Large intestine (tissue), 3 donors: ENCODE measurements around the gene EPAS1. TPM values are rescaled to one million over a fixed set of nuclear protein-coding genes. Genes with fewer than 3 reads are reported as not detected.

Source experiments
- DNase-seq, 2 donors: peaks; one replicate each; pipeline versions ENCODE4 v3.0.0 to v3.0.0-alpha.2; 2013
- H3K27ac ChIP-seq: one replicate; pipeline ENCODE4 v1.5.1; 2013; ENCODE audit warnings: low read length
- H3K27me3 ChIP-seq: 2 replicates; pipeline ENCODE4 v1.6.1; 2013; ENCODE audit warnings: low read length; ENCODE audit not compliant: control insufficient read depth, insufficient read depth
- H3K36me3 ChIP-seq: 2 replicates; pipeline ENCODE4 v1.6.1; 2013; ENCODE audit warnings: low read length; ENCODE audit not compliant: control insufficient read depth, insufficient read depth
- H3K4me1 ChIP-seq: one replicate; pipeline ENCODE4 v1.6.1; 2013; ENCODE audit warnings: low read length; ENCODE audit not compliant: control insufficient read depth, insufficient read depth
- H3K4me3 ChIP-seq: one replicate; pipeline ENCODE4 v1.5.1; 2013; ENCODE audit warnings: low read length
- H3K9me3 ChIP-seq: one replicate; pipeline ENCODE4 v1.6.1; 2013; ENCODE audit warnings: mild to moderate bottlenecking, low read depth, low read length, moderate library complexity; ENCODE audit not compliant: control insufficient read depth
- WGBS: methylation state at CpG from one replicate; pipeline ENCODE4 v1.1.5; 2013; ENCODE audit warnings: low lambda C conversion rate; ENCODE audit not compliant: insufficient coverage; 5-methylcytosine and 5-hydroxymethylcytosine counted together
- polyA plus RNA-seq: library from polyadenylated mRNA; unstranded; fragments of 120-200 nt; gene quantifications from one replicate; pipeline ENCODE4 v1.2.1, GENCODE V29; 2013

Gene EPAS1
- polyA plus RNA-seq, 1 donor = 30.7 TPM

DNA sequence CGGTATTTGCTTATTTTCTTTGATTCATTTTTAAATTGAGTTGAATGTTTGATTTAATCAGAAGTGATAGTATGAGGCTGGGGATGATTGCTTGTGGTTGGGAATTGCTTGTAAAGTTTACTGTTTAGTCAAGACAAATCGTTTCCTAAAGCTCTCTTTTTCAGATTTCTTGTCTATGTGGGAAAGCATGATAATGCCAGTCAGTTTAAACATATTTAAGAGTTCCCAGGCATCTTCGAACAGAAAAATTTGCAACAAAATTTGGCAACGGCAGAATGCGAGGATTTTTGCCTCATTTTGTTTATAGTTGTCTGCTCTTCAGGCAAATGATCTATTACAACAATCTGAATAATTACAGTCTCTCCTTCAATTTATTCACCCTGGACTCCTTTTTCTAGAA is 22.5 kb downstream of the EPAS1 start:
- WGBS = 60% methylated on average over 2 of the region's 5 CpGs
- DNase-seq = no peak
- Histone ChIP-seq H3K4me3 (no peak overlapping the region), H3K27me3 (no peaks in the 10 kb centered on the region), H3K36me3 (no peaks in the 10 kb centered on the region), H3K4me1 (peaks cover 17% of the 10 kb centered on the region), H3K27ac (no peak overlapping the region), H3K9me3 (no peaks in the 10 kb centered on the region)

DNA sequence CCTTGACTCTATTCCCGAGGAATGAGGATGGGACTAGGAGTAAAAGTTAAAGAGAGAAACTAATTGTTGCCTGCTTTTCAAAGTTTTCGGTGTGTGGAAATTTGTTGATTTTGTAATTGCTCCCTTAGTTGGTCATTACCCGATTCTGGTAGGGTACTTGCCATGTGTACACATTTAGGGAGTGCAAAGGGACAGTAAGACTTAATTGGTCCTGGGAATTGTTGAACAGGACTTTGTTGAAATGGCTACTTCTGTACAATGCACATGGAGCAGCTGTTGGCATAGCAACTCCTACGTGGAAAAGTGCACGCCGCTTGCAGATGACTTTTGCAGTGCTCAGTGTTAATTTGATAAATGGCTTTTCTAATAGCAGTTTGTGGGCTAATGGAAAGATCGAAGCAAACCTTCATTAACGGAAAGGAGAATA is 22.9 kb downstream of the EPAS1 start:
- DNase-seq = no peak
- no peaks in the 10 kb centered on the region for H3K9me3 ChIP-seq
- no peaks in the 10 kb centered on the region for H3K36me3 ChIP-seq
- H3K4me3 ChIP-seq = no peak overlapping the region
- 67% methylated on average over 1 of the region's 8 CpGs for WGBS
- H3K27ac ChIP-seq = no peak overlapping the region
- H3K27me3 ChIP-seq = no peaks in the 10 kb centered on the region
- peaks cover 13% of the 10 kb centered on the region for H3K4me1 ChIP-seq

DNA sequence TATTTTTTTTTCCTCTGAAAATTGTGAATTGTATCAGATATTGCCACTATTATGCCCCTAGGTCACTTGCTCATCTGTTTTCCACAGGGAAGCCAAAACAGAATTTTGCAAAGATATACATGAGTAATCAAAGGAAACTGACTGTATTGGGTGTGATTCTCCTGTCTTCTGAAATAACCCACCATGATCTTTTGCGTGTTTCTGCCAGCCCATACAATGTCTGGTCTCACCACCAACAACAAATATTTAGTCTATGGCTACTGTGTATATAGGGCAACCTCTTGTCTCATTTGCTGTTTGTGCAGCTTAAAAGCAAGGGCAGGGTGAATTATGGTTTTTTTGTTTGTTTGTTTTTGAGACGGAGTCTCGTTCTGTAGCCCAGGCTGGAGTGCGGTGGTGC is 26.5 kb downstream of the EPAS1 start:
- 72% methylated on average over 3 of the region's 4 CpGs for WGBS
- Histone ChIP-seq H3K4me3 (no peak overlapping the region), H3K36me3 (no peaks in the 10 kb centered on the region), H3K4me1 (peaks cover 9% of the 10 kb centered on the region), H3K27ac (no peak overlapping the region), H3K27me3 (no peaks in the 10 kb centered on the region), H3K9me3 (no peaks in the 10 kb centered on the region)
- no peak for DNase-seq

GRCh38 chr2:46325182-46325928 is 28.1 kb downstream of the EPAS1 start:
- Histone ChIP-seq H3K27ac (no peak overlapping the region), H3K36me3 (no peaks in the 10 kb centered on the region), H3K4me1 (peaks cover 9% of the 10 kb centered on the region), H3K9me3 (no peaks in the 10 kb centered on the region), H3K27me3 (no peaks in the 10 kb centered on the region), H3K4me3 (no peak overlapping the region)
- no CpG with 5 or more reads among the region's 6 CpGs for WGBS
- no peak for DNase-seq

DNA sequence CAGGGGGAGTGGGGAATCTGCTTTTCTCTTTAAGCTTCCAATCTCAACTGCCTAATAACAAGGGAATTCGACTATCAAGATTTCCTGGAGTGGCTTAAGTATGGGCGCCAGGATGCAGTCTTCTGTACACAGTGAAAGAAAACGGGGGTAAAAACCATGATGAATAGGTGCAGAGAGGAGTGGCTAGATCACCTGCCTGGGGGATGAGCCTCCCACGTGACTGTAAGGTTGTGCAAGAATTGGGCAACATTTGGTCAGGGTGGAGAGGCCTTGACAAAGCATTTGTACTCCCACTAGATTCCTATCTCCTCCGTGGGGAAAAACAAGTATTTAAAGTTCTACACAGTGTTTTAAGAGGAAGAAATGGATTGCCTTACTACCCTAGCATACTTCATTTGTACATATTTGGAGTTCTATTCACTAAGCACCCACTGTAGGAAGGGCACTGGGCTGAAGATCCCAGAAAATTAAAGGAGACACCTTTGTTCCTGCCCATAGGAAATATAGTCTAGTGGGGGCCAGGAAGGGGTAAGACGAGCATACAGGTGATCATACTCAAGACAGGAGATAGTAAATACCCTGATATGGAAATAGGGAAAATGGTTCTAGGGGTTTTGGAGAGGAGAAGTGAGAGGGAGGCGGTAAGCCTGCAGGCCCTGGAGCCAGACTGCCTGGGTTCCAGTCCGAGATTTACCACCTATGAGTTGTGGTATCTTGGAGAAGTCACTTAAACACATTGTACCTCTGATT is 29.2 kb downstream of the EPAS1 start:
- peak; percentile 71 to 75 for DNase-seq
- no peaks in the 10 kb centered on the region for H3K36me3 ChIP-seq
- peaks cover 18% of the 10 kb centered on the region for H3K4me1 ChIP-seq
- no peak overlapping the region for H3K27ac ChIP-seq
- no peak overlapping the region for H3K4me3 ChIP-seq
- WGBS = no CpG with 5 or more reads among the region's 8 CpGs
- no peaks in the 10 kb centered on the region for H3K9me3 ChIP-seq
- H3K27me3 ChIP-seq = no peaks in the 10 kb centered on the region

- no peaks in the 10 kb centered on the region for H3K27me3 ChIP-seq
- DNase-seq = no peak
- H3K4me1 ChIP-seq = peaks cover 31% of the 10 kb centered on the region
- H3K27ac ChIP-seq = no peak overlapping the region
- H3K36me3 ChIP-seq = no peaks in the 10 kb centered on the region
- H3K9me3 ChIP-seq = no peaks in the 10 kb centered on the region
- WGBS = no CpG with 5 or more reads among the region's 4 CpGs
- no peak overlapping the region for H3K4me3 ChIP-seq
These were observed 30.4 kb downstream of the EPAS1 start for GRCh38 chr2:46327627-46328026.

DNA sequence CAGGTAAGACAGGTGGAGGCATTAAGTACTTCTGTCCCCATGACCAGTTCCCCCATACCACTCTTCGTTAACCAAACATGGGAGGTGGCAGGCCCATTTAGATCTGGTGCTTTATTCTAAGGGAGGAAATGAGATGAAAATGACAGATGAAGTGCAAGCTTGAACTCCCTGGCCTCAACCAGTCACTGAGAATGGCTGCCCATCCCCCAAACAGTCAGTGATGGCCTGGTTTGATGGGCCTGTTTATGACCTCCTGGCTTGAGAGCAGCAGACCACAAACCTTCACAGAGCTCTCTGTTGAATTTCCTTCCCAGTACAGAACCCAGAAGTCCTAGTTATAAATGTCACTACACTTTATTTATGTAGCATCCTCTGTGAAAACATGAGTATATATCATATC is 31.1 kb downstream of the EPAS1 start:
- WGBS = no CpG with 5 or more reads among the region's 1 CpG
- H3K4me1 ChIP-seq = peaks cover 31% of the 10 kb centered on the region
- H3K36me3 ChIP-seq = no peaks in the 10 kb centered on the region
- no peak overlapping the region for H3K27ac ChIP-seq
- DNase-seq = no peak
- no peak overlapping the region for H3K4me3 ChIP-seq
- no peaks in the 10 kb centered on the region for H3K9me3 ChIP-seq
- no peaks in the 10 kb centered on the region for H3K27me3 ChIP-seq

DNA sequence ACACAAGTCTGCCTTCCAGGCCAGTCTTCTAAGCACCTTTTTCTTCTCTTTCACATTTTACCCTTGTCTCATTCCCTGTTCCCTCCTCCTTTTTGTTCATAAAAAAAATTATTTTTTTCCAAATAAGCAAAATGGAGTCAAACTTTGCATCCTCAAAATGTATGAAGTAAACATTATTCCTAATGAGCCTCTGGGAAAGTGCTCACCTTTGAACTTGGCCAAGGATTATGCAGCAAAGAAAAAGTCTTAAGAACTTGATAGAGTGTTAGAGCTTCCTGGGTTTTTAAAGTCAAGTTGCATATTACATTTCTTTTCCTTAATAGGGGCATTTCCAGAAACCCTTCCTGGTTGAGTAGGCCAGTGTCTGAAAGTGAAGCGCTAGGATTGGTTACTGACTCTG is 31.6 kb downstream of the EPAS1 start:
- no CpG with 5 or more reads among the region's 1 CpG for WGBS
- Histone ChIP-seq H3K27ac (no peak overlapping the region), H3K36me3 (no peaks in the 10 kb centered on the region), H3K4me3 (no peak overlapping the region), H3K4me1 (peaks cover 31% of the 10 kb centered on the region), H3K27me3 (no peaks in the 10 kb centered on the region), H3K9me3 (no peaks in the 10 kb centered on the region)
- DNase-seq = no peak

DNA sequence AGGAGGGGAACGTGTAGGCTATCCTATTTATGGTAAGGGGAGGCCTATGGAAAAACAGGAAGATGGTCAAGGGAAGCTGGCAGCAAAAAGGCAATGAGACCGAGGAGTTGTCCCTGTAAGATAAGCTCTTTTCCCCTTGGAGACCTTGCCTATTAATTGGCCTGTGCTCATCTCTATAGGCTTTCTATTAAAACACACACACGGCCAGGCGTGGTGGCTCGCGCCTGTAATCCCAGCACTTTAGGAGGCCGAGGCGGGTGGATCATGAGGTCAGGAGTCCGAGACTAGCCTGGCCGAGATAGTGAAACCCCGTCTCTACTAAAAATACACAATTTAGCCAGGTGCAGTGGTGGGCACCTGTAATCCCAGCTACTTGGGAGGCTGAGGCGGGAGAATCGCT is 32.1 kb downstream of the EPAS1 start:
- H3K27ac ChIP-seq = no peak overlapping the region
- 100% methylated on average over 1 of the region's 13 CpGs for WGBS
- H3K9me3 ChIP-seq = no peaks in the 10 kb centered on the region
- peaks cover 35% of the 10 kb centered on the region for H3K4me1 ChIP-seq
- H3K4me3 ChIP-seq = no peak overlapping the region
- no peaks in the 10 kb centered on the region for H3K27me3 ChIP-seq
- DNase-seq = no peak
- no peaks in the 10 kb centered on the region for H3K36me3 ChIP-seq

DNA sequence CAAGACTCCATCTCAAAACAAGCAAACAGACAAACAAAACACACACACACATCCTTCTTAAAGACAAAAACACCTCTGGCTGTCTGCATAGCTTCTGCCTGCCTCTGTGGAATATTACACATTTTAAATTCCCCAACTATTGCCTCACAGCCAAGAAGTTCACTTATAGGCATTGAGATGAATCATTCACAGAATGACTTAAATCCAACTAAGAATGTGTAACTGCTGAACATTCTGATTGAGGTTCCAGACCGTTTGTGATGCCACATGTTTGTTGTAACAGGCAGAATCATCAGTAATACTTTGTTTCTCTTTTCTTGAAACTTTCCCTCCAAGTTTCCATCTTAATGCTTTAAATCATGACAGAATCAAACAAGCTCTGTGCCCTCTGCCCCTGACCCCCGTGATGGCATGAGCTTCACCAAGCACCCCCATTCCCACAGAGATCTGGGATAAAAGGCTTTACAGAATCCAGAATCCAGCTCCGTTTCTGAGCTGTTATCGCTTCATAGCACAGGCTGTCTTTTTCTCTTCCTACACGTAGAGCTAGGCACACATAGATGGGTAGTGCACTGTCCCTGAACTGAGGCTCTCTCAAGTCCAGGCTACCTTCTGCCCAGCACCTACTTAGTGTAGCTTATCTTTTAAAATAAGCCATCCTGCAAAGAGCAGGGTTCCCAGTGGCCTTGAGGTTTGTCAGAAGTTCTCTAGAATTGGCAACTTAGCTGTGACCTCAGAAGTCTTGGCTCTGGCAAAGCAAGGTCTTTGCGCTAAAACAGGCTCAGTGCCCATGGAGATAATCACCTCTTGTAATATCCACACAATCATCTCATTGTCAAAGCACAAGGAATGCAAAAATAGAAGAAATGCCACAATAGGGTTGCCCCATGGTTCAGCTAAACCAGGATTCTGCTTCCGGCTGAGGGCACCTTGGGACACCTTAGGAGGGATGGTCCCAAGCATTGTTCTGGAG is 32.9 kb downstream of the EPAS1 start:
- H3K9me3 ChIP-seq = no peaks in the 10 kb centered on the region
- H3K4me1 ChIP-seq = peaks cover 39% of the 10 kb centered on the region
- H3K27me3 ChIP-seq = no peaks in the 10 kb centered on the region
- no CpG with 5 or more reads among the region's 7 CpGs for WGBS
- no peak for DNase-seq
- no peaks in the 10 kb centered on the region for H3K36me3 ChIP-seq
- no peak overlapping the region for H3K27ac ChIP-seq
- H3K4me3 ChIP-seq = no peak overlapping the region
